Skeletal muscle tissue (tissue), 4 donors: ENCODE data around the gene PCA3. TPM values are rescaled to one million over a fixed set of nuclear protein-coding genes. Genes with fewer than 3 reads are reported as not detected.

Source experiments
- H3K27ac ChIP-seq: one replicate; pipeline ENCODE4 v1.7.0; 2013; ENCODE audit warnings: mild to moderate bottlenecking, low read depth, low read length, inconsistent platforms
- H3K27me3 ChIP-seq, 3 donors: one replicate each; pipeline ENCODE4 v1.7.0; 2013; ENCODE audit warnings: low read length in 3 of 3; ENCODE audit not compliant: control insufficient read depth in 3 of 3, insufficient read depth in 3 of 3
- H3K36me3 ChIP-seq, 3 donors: one replicate each; pipeline ENCODE4 v1.7.0; 2013; ENCODE audit warnings: low read length in 3 of 3; ENCODE audit not compliant: control insufficient read depth in 3 of 3, insufficient read depth in 3 of 3
- H3K4me1 ChIP-seq, 3 donors: one replicate each; pipeline ENCODE4 v1.7.0; 2013; ENCODE audit warnings: low read length in 3 of 3, mild to moderate bottlenecking in 3 of 3; ENCODE audit not compliant: control insufficient read depth in 3 of 3, insufficient read depth in 3 of 3
- H3K4me3 ChIP-seq, 3 donors: one replicate each; pipeline ENCODE4 v1.7.0; 2013; ENCODE audit warnings: low read length in 3 of 3
- H3K9ac ChIP-seq, 3 donors: one replicate each; pipeline ENCODE4 v1.7.0; 2013; ENCODE audit warnings: low read length in 3 of 3, mild to moderate bottlenecking in 3 of 3, moderate library complexity in 2 of 3, low read depth in 1 of 3
- H3K9me3 ChIP-seq, 3 donors: one replicate each; pipeline ENCODE4 v1.7.0; 2013; ENCODE audit warnings: low read length in 3 of 3; ENCODE audit not compliant: control insufficient read depth in 3 of 3
- total RNA-seq: library from RNA; depleted of rRNA; stranded (reverse); fragments of >200 nt; gene quantifications from one replicate; pipeline ENCODE4 v1.2.3, GENCODE V29; 2014
- donor health status: Osteomylitis.

PCA3 gene
- total RNA-seq, 1 donor from 2014 or later = not detected

- Histone ChIP-seq H3K27me3 (no peaks in the 10 kb centered on the region), H3K27ac (no peak overlapping the region), H3K4me1 (no peaks in the 10 kb centered on the region)
Measured at GRCh38 chr9:76810377-76810957, 46.2 kb downstream of the PCA3 start.

DNA sequence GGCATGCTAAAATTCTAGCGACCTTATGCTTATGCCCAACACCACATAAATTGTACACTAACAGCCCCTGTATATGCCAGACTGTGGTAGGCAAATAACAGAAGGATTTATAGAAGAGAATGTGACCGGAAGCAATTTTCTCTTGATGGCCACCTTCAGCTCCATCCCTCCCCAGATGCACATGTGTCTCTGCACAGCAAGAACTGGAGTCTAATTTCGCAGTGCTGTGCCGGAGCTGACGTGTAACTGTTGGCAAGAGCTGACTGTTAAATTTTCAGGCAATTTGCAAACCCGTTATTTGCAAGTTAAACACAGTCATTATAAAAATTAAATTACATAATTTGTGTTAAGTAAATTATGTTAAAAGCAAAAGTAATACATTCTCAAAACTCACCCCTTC is 48.4 kb downstream of the PCA3 start:
- no peaks in the 10 kb centered on the region for H3K27me3 ChIP-seq
- no peaks in the 10 kb centered on the region for H3K9me3 ChIP-seq
- no peak overlapping the region for H3K4me3 ChIP-seq
- no peaks in the 10 kb centered on the region for H3K36me3 ChIP-seq
- H3K9ac ChIP-seq = no peak overlapping the region
- H3K4me1 ChIP-seq = no peaks in the 10 kb centered on the region
- no peak overlapping the region for H3K27ac ChIP-seq

More at GRCh38 chr9:76810377-76810957, 46.2 kb downstream of the PCA3 start:
- Histone ChIP-seq H3K9ac (no peak overlapping the region), H3K36me3 (no peaks in the 10 kb centered on the region), H3K4me3 (no peak overlapping the region), H3K9me3 (no peaks in the 10 kb centered on the region)

DNA sequence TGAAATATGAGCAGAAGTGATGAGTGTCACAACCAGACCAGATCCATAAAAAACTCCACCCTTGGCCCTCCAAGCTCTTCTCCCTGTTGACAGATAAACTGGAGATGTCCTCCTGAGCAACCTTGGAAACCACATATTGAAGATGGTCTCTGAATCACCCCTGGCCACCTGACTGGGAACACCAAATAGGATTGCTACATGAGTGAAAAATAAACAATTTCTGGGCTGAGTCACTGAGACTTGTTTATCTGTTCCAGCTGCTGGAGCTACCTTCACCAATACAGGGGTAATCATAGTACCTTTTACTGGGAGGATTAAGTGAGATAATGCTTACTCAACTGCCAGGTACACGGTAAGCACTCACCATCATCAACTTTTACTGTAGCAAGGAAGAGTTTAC is 53.3 kb downstream of the PCA3 start:
- Histone ChIP-seq H3K4me1 (peaks cover 0 to 4% (median 2%) of the 10 kb centered on the region in 3 donors), H3K36me3 (no peaks in the 10 kb centered on the region), H3K9ac (no peak overlapping the region), H3K27ac (peak overlapping the region; percentile 50), H3K4me3 (no peak overlapping the region), H3K9me3 (no peaks in the 10 kb centered on the region), H3K27me3 (no peaks in the 10 kb centered on the region)

DNA sequence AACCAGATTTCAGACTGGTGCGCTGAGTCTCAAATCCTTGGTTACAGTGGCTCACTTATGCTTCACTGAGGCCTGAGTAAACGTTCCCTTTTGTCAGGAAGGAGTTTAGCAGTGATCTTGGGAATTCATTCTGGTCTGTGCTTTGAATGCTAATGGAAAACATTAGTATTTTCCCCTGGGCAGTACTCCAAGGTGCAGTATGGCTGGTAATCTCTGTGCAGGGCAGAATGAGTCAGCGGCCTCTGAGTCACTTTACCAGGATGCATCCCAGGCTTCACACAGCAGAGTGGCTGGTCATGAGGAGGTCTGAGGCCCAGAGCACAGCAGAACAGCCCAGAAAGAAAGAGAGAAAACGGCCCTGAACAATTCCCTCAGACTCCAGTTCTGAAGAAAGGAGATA is 54.0 kb downstream of the PCA3 start:
- Histone ChIP-seq H3K27ac (peak overlapping the region; percentile 50), H3K4me1 (peaks cover 0 to 4% (median 2%) of the 10 kb centered on the region in 3 donors), H3K4me3 (no peak overlapping the region), H3K9ac (no peak overlapping the region), H3K27me3 (no peaks in the 10 kb centered on the region), H3K36me3 (no peaks in the 10 kb centered on the region), H3K9me3 (no peaks in the 10 kb centered on the region)

DNA sequence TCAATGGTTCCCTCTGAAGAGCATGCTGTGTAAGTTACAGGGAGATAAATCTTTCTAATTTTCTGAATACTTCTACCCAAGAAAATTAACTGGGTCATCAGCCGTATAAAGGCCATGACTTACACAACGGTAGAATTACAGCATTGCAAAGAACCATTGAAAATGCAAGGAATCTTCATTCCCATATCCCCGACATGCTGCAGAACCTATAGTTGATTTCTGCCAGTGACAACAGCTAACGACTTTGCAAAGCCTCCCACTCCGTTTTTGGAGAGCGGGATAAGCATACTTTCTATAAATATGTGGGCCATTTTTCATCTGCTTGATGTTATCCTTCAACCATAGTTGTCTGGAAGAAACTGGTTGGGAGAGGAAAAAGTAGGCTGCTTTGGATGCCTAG is 56.2 kb downstream of the PCA3 start:
- Histone ChIP-seq H3K9me3 (no peaks in the 10 kb centered on the region), H3K36me3 (no peaks in the 10 kb centered on the region), H3K27me3 (no peaks in the 10 kb centered on the region), H3K4me3 (no peak overlapping the region), H3K4me1 (peaks cover 0 to 4% (median 2%) of the 10 kb centered on the region in 3 donors), H3K9ac (no peak overlapping the region), H3K27ac (no peak overlapping the region)

- H3K9me3 ChIP-seq = no peaks in the 10 kb centered on the region
- H3K9ac ChIP-seq = no peak overlapping the region
- H3K27ac ChIP-seq = no peak overlapping the region
- H3K4me3 ChIP-seq = no peak overlapping the region
- no peaks in the 10 kb centered on the region for H3K36me3 ChIP-seq
- no peaks in the 10 kb centered on the region for H3K4me1 ChIP-seq
- H3K27me3 ChIP-seq = no peaks in the 10 kb centered on the region
Measured at GRCh38 chr9:76827296-76828080, 63.2 kb downstream of the PCA3 start.

DNA sequence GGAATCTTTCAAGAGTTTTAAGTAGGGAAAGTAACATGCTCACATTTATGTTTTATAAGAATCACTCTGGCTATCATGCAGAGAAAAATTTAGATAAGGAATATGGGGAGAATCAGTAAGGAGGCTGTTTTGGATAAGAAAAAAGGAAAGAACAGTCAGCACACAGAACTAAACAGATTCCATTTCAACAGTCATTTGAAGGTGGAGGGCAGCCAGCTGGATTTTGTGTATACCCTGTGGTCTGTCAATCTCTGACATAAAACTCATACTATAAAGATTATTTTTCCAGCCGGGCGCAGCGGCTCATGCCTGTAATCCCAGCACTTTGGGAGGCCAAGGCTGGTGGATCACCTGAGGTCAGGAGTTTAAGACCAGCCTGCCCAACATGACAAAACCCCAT is 64.2 kb downstream of the PCA3 start:
- H3K4me3 ChIP-seq = no peak overlapping the region
- H3K27ac ChIP-seq = no peak overlapping the region
- H3K4me1 ChIP-seq = no peaks in the 10 kb centered on the region
- no peaks in the 10 kb centered on the region for H3K27me3 ChIP-seq
- H3K9ac ChIP-seq = no peak overlapping the region
- H3K36me3 ChIP-seq = no peaks in the 10 kb centered on the region
- H3K9me3 ChIP-seq = no peaks in the 10 kb centered on the region

GRCh38 chr9:76835571-76836283 is 71.5 kb downstream of the PCA3 start:
- no peaks in the 10 kb centered on the region for H3K27me3 ChIP-seq
- H3K4me3 ChIP-seq = peak overlapping the region in 2 of 3 donors; percentile 32 to 63
- peaks cover 6 to 14% (median 6%) of the 10 kb centered on the region in 3 donors for H3K4me1 ChIP-seq
- no peaks in the 10 kb centered on the region for H3K36me3 ChIP-seq
- H3K9ac ChIP-seq = peak overlapping the region; percentile 51 to 74 (median 62)
- H3K27ac ChIP-seq = peak overlapping the region; percentile 77
- H3K9me3 ChIP-seq = no peaks in the 10 kb centered on the region
